Measurements from ENCODE around the gene RFT1. TPM values are rescaled to one million over a fixed set of nuclear protein-coding genes. Genes with fewer than 3 reads are reported as not detected.

RFT1 gene, protein sequence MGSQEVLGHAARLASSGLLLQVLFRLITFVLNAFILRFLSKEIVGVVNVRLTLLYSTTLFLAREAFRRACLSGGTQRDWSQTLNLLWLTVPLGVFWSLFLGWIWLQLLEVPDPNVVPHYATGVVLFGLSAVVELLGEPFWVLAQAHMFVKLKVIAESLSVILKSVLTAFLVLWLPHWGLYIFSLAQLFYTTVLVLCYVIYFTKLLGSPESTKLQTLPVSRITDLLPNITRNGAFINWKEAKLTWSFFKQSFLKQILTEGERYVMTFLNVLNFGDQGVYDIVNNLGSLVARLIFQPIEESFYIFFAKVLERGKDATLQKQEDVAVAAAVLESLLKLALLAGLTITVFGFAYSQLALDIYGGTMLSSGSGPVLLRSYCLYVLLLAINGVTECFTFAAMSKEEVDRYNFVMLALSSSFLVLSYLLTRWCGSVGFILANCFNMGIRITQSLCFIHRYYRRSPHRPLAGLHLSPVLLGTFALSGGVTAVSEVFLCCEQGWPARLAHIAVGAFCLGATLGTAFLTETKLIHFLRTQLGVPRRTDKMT
- total RNA-seq: 14.6 and 28.9 TPM in 2 replicates

DNA sequence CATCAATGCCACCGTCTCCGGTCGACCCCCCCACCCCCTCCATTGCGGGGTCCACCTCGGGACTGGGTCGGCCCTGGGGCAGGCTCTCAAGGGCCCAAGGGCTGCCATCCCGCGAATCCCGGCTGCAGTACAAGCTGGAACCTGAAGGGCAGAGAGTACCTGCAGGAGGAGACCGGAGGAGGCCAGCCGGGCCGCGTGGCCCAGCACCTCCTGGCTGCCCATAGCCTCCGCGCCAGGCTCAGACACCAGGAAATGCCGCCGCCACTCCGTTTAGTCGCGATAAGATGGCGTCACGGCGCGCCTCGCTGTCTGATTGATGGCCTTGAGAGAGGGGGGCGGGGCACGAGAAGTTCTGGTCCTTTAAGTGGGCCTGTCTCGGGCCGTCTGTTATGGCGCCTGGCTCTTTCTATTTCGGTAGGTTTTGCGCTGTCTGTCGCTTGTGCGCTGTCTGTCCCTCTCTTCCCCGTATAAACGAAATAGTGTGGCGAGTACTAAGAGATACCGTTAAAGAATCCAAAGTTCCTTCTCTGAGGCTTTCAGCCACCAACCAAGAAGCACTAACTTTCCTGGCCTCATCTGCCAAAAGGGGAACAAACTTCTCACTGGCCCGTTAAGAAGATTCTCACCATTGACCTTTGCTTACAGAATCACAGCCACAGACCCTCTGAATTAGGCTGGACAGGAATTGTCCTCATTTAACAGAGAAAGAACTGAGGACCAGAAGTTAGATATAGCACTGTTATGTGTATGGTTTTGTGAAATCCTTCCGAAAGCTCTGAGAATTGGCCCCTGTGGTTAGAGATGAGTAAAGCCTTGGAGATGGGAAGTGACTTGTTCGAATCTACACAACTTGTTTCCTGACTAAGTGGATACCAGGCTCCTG, at the start of gene RFT1:
RFT1 (minus strand) TSS at position 257 of the 883 bp plus-strand sequence; CDS start at position 222, 35 bp downstream.

GRCh38 chr3:53160660-53161449, 30.6 kb upstream of the RFT1 start, which contains the start of gene PRKCD:
Gene PRKCD, plus strand, starts transcription at chr3:53161209. Its CDS starts 17,214 bp downstream, at chr3:53178423.

DNA sequence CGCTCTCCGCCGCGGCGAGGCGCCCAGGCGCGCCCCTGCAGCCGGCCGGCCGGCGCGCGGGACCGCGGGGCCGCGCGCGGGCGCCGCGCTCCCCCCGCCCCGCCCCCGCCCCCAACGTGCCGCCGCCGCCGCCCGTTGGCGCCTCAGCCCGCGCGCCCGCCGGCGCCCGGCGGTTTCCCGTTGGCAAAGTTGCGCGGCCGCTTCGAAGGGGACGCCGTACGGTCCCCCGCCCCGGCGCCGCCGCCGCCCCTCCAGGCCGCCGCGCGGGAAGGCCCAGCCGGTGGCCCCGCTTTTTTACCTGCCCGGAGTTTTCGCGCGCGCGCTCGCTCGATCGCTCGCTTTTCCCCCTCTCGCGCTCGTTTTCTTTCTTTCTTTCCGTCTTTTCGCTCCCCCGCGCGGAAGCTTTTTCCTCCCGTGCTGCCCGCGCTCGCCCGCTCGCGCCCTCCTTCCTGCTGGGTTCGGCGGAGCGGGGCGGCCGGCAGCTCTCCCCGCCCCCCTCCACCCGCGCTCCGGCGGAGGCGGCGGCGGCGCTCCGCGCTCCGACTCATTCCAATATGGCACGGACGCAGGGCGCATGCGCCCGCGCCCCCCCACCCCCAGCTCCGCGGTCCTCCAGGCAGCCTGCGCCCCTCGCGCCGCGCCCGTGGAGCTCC, 84.6 kb downstream of the RFT1 start, which contains the start of gene SFMBT1:
SFMBT1 (minus strand) TSS at position 556 of the 653 bp plus-strand sequence. CDS start 76,945 bp downstream, outside the sequence.

Other genes with a start within 250 kb of the RFT1 start
- 9.1 and 13.2 TPM in 2 replicates for gene STIMATE, start 232.9 kb downstream of the RFT1 start, total RNA-seq
- 4.2 and 7.0 TPM in 2 replicates for gene SFMBT1, start 84.4 kb downstream of the RFT1 start, total RNA-seq
- gene PRKCD, start 30.8 kb upstream of the RFT1 start, total RNA-seq: 2.3 and 5.5 TPM in 2 replicates
- 329 and 420 TPM in 2 replicates for gene TKT, start 125.6 kb upstream of the RFT1 start, total RNA-seq
- gene DCP1A, start 217.1 kb upstream of the RFT1 start, total RNA-seq: 8.7 and 11.4 TPM in 2 replicates

All from epithelial cell of umbilical artery (primary cell).